ENCODE measurements around the gene EXOSC2.
A peak's percentile ranks its signal among the peaks of the same experiment; 100 is the strongest.

Gene EXOSC2

GRCh38 chr9:130698514-130698913 is 4.9 kb downstream of the EXOSC2 start:
- DNase-seq = peak; percentile 62

GRCh38 chr9:130699047-130699446 is 5.5 kb downstream of the EXOSC2 start:
- no peak for DNase-seq

- DNase-seq = peak; percentile 70
Observed at GRCh38 chr9:130701059-130702022, 7.8 kb downstream of the EXOSC2 start.

GRCh38 chr9:130703501-130703900 is 9.9 kb downstream of the EXOSC2 start:
- no peak for DNase-seq

- peak; percentile 67 for DNase-seq
Observed at GRCh38 chr9:130707225-130707976, 13.8 kb downstream of the EXOSC2 start.

GRCh38 chr9:130710822-130711352 is 17.3 kb downstream of the EXOSC2 start:
- DNase-seq = no peak

- no peak for DNase-seq
Observed at GRCh38 chr9:130711469-130711868, 17.9 kb downstream of the EXOSC2 start.

- peak; percentile 99 for DNase-seq
Observed at GRCh38 chr9:130712564-130713285, 19.1 kb downstream of the EXOSC2 start.

GRCh38 chr9:130713286-130713960 is 19.8 kb downstream of the EXOSC2 start:
- DNase-seq = no peak

- no peak for DNase-seq
Observed at GRCh38 chr9:130714586-130715110, 21.1 kb downstream of the EXOSC2 start.

- no peak for DNase-seq
Observed at GRCh38 chr9:130715270-130715669, 21.7 kb downstream of the EXOSC2 start.

- no peak for DNase-seq
Observed at GRCh38 chr9:130718562-130718961, 25.0 kb downstream of the EXOSC2 start.

- DNase-seq = no peak
Observed at GRCh38 chr9:130720762-130721161, 27.2 kb downstream of the EXOSC2 start.

GRCh38 chr9:130728721-130729120 is 35.1 kb downstream of the EXOSC2 start:
- peak; percentile 64 for DNase-seq

GRCh38 chr9:130729145-130729544 is 35.6 kb downstream of the EXOSC2 start:
- DNase-seq = no peak

GRCh38 chr9:130731355-130731754 is 37.8 kb downstream of the EXOSC2 start:
- DNase-seq = no peak

- no peak for DNase-seq
Observed at GRCh38 chr9:130732136-130732535, 38.6 kb downstream of the EXOSC2 start.

GRCh38 chr9:130732793-130733221 is 39.2 kb downstream of the EXOSC2 start:
- no peak for DNase-seq

- DNase-seq = no peak
Observed at GRCh38 chr9:130735566-130735965, 42.0 kb downstream of the EXOSC2 start.

- no peak for DNase-seq
Observed at GRCh38 chr9:130736834-130737233, 43.3 kb downstream of the EXOSC2 start.

- no peak for DNase-seq
Observed at GRCh38 chr9:130738281-130738680, 44.7 kb downstream of the EXOSC2 start.

GRCh38 chr9:130739081-130739480 is 45.5 kb downstream of the EXOSC2 start:
- DNase-seq = no peak
